B cell (primary cell): ENCODE measurements around the gene SP3. TPM values are rescaled to one million over a fixed set of nuclear protein-coding genes. Genes with fewer than 3 reads are reported as not detected.

Source experiments
- ATAC-seq: fragments of 200-7000 bp; cut with Tn5 transposase; one replicate; pipeline ENCODE4 v1.10.0; 2021; ENCODE audit warnings: low read depth, mild to moderate bottlenecking, moderate number of reproducible peaks, moderate library complexity
- CTCF ChIA-PET: fragments of 350-600 bp; sonication (Branson Sonifier 250); formaldehyde crosslinking; loops from one replicate; lab custom pipeline; 2021; ENCODE audit warnings: antibody characterized with exemption, inconsistent platforms; lab: Charles Lee
- POLR2A ChIA-PET: fragments of 350-600 bp; sonication (Branson Sonifier 250); formaldehyde crosslinking; loops from one replicate; lab custom pipeline; 2021; ENCODE audit warnings: antibody characterized with exemption; lab: Charles Lee
- DNase-seq: peaks from one replicate; pipeline ENCODE4 v3.0.0; 2013
- H2AFZ ChIP-seq: 2 replicates; pipeline ENCODE4 v1.6.1; 2012; ENCODE audit warnings: mild to moderate bottlenecking, low read depth, low read length; ENCODE audit not compliant: insufficient read depth, poor library complexity, severe bottlenecking
- H3K27ac ChIP-seq, 2 donors: 1 replicate in 1 of 2; 2 replicates in 1 of 2; pipeline ENCODE4 v1.5.1; 2012 to 2013; ENCODE audit warnings: low read length in 2 of 2, mild to moderate bottlenecking in 2 of 2, moderate library complexity in 1 of 2
- H3K27me3 ChIP-seq, 4 experiments: fragments of 200-600 bp in 1 of 4; sonication (generic) in 1 of 4; replicated peaks in 1 of 4; 1 replicate in 2 of 4; 2 replicates in 2 of 4; pipeline versions ENCODE4 v1.6.1 to v1.7.0; 2013 to 2016; ENCODE audit warnings: low read length in 3 of 4, mild to moderate bottlenecking in 2 of 4, mixed read lengths in 1 of 4, moderate library complexity in 1 of 4; ENCODE audit not compliant: insufficient read depth in 4 of 4, control insufficient read depth in 3 of 4; ENCODE audit errors: control extremely low read depth in 1 of 4
- H3K36me3 ChIP-seq, 2 experiments: replicated peaks in 1 of 2; 1 replicate in 1 of 2; 2 replicates in 1 of 2; pipeline versions ENCODE4 v1.6.1 to v1.7.1; 2013; ENCODE audit warnings: low read length in 1 of 2; ENCODE audit not compliant: insufficient read depth in 2 of 2, control insufficient read depth in 1 of 2; ENCODE audit errors: control extremely low read depth in 1 of 2, extremely low read depth in 1 of 2
- H3K4me1 ChIP-seq, 2 donors: fragments of 200-600 bp in 1 of 2; sonication (generic) in 1 of 2; 1 replicate in 1 of 2; 2 replicates in 1 of 2; pipeline versions ENCODE4 v1.5.1 to v1.6.1; 2013 to 2017; ENCODE audit warnings: low read length in 2 of 2; ENCODE audit not compliant: control insufficient read depth in 2 of 2, insufficient read depth in 2 of 2
- H3K4me2 ChIP-seq: replicated peaks from 2 replicates; pipeline ENCODE3; 2012; ENCODE audit warnings: mild to moderate bottlenecking, low read depth, low read length; ENCODE audit not compliant: poor library complexity, severe bottlenecking
- H3K4me3 ChIP-seq, 5 experiments: fragments of 200-600 bp in 1 of 5; sonication (generic) in 1 of 5; 1 replicate in 3 of 5; 2 replicates in 2 of 5; pipeline versions ENCODE4 v1.5.1 to v1.7.0; 2011 to 2016; ENCODE audit warnings: low read length in 4 of 5, mild to moderate bottlenecking in 4 of 5, low read depth in 2 of 5, control low read depth in 1 of 5, moderate library complexity in 1 of 5; ENCODE audit not compliant: insufficient read depth in 1 of 5; ENCODE audit errors: control extremely low read depth in 1 of 5, extremely low read depth in 1 of 5
- H3K79me2 ChIP-seq: fragments of 200-600 bp; sonication (generic); one replicate; pipeline ENCODE4 v1.6.0; 2016; ENCODE audit warnings: low read length; ENCODE audit not compliant: control insufficient read depth, insufficient read depth
- H3K9ac ChIP-seq: fragments of 200-600 bp; sonication (generic); 2 replicates; pipeline ENCODE4 v1.6.1; 2017; ENCODE audit warnings: mild to moderate bottlenecking, low read length, moderate library complexity
- H3K9me3 ChIP-seq, 3 donors: one replicate each; pipeline versions ENCODE4 v1.6.1 to v1.7.1; 2013; ENCODE audit warnings: low read length in 2 of 3; ENCODE audit not compliant: control insufficient read depth in 2 of 3, insufficient read depth in 1 of 3; ENCODE audit errors: control extremely low read depth in 1 of 3
- H4K20me1 ChIP-seq: 2 replicates; pipeline ENCODE4 v1.6.0; 2012; ENCODE audit warnings: mild to moderate bottlenecking, low read length; ENCODE audit not compliant: insufficient read depth, control insufficient read depth, poor library complexity, severe bottlenecking
- H3K27ac Mint-ChIP-seq: one replicate; pipeline ENCODE4 v1.8.0; 2021; ENCODE audit warnings: mixed read lengths
- H3K27me3 Mint-ChIP-seq: one replicate; pipeline ENCODE4 v1.8.0; 2021; ENCODE audit warnings: mixed read lengths
- H3K4me1 Mint-ChIP-seq: one replicate; pipeline ENCODE4 v1.8.0; 2021; ENCODE audit warnings: mixed read lengths
- H3K4me3 Mint-ChIP-seq: one replicate; pipeline ENCODE4 v1.8.0; 2021; ENCODE audit warnings: mixed read lengths
- H3K9me3 Mint-ChIP-seq: one replicate; pipeline ENCODE4 v1.8.0; 2022; ENCODE audit warnings: mixed read lengths; ENCODE audit not compliant: insufficient read depth
- EZH2 ChIP-seq: IDR thresholded peaks from 2 replicates; pipeline ENCODE4 v1.6.1; 2012; ENCODE audit warnings: borderline replicate concordance, low read depth, mild to moderate bottlenecking, moderate library complexity, low read length; ENCODE audit not compliant: insufficient read depth, poor library complexity, severe bottlenecking
- WGBS: methylation state at CpG from one replicate; pipeline ENCODE4 v1.1.5; 2013; ENCODE audit warnings: missing lambda C conversion rate; ENCODE audit not compliant: insufficient coverage; 5-methylcytosine and 5-hydroxymethylcytosine counted together
- intact Hi-C: fragments of 100-400 bp; cut with micrococcal nuclease; formaldehyde crosslinking; loops from one replicate; pipeline ENCODE4 v1.10.0; 2022
- polyA plus RNA-seq: library from polyadenylated mRNA; depleted of rRNA; stranded (reverse); fragments of >200 nt; gene quantifications from 2 replicates; pipeline ENCODE4 v1.2.3, GENCODE V29; 2012
- total RNA-seq, 2 donors: library from RNA; stranded (reverse); fragments of 120-200 nt in 1 of 2; gene quantifications; 1 replicate in 1 of 2; 2 replicates in 1 of 2; pipeline versions ENCODE4 v1.2.3 to v1.2.4, GENCODE V29; 2013 to 2022
- TF ChIP-seq, protein P1 (sequence below): fragments of 200-600 bp; IDR thresholded peaks from one replicate; pipeline ENCODE4 v1.8.0; 2022; ENCODE audit warnings: antibody characterized with exemption, mild to moderate bottlenecking

Gene SP3
- total and polyA plus RNA-seq, 2 donors (not counting 1 experiment from before 2014, with no cell fraction given): 31.9 to 152 TPM

DNA sequence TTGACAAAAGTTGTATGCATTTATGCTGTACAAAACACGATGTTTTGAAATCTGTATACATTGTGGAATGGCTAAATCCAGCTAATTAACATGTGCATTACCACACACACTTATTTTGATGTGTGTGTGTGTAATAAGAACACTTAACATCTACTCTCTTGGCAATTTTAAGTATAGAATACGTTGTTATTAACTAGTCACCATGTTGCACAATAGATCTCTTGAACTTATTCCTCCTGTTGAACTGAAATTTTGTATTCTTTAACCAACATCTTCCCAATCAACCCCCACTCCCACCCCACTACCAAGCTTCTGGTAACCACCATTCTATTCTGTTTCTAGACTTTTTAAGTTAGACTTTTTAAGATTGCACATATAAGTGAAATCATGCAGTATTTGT is 16.3 kb upstream of the SP3 start:
- H3K4me1 Mint-ChIP-seq: no peaks in the 10 kb centered on the region
- no peaks in the 10 kb centered on the region for H3K36me3 ChIP-seq
- no peaks in the 10 kb centered on the region for H4K20me1 ChIP-seq
- no peaks in the 10 kb centered on the region for H3K9me3 ChIP-seq
- no peaks in the 10 kb centered on the region for H3K4me1 ChIP-seq
- H3K27ac ChIP-seq: no peak overlapping the region
- no peak for ATAC-seq
- H3K27me3 Mint-ChIP-seq: no peaks in the 10 kb centered on the region
- no peaks in the 10 kb centered on the region for H3K9me3 Mint-ChIP-seq
- H3K4me2 ChIP-seq: no peak overlapping the region
- intact Hi-C loops: no loop called here
- 100% methylated on average over 1 of the region's 2 CpGs for WGBS
- no peak overlapping the region for H3K27ac Mint-ChIP-seq
- ChIA-PET POLR2A (interaction anchor here (0.6 kb wide), 1 partner anchor 85 kb away, joined by 6 read pairs; no protein-coding TSS in a partner anchor), CTCF (interaction anchor here (1.2 kb wide), 1 partner anchor 9 kb away, joined by 7 read pairs; no protein-coding TSS in a partner anchor)
- no peak overlapping the region for H3K4me3 Mint-ChIP-seq
- H3K27me3 ChIP-seq: no peaks in the 10 kb centered on the region
- TF ChIP-seq, protein P1, sequence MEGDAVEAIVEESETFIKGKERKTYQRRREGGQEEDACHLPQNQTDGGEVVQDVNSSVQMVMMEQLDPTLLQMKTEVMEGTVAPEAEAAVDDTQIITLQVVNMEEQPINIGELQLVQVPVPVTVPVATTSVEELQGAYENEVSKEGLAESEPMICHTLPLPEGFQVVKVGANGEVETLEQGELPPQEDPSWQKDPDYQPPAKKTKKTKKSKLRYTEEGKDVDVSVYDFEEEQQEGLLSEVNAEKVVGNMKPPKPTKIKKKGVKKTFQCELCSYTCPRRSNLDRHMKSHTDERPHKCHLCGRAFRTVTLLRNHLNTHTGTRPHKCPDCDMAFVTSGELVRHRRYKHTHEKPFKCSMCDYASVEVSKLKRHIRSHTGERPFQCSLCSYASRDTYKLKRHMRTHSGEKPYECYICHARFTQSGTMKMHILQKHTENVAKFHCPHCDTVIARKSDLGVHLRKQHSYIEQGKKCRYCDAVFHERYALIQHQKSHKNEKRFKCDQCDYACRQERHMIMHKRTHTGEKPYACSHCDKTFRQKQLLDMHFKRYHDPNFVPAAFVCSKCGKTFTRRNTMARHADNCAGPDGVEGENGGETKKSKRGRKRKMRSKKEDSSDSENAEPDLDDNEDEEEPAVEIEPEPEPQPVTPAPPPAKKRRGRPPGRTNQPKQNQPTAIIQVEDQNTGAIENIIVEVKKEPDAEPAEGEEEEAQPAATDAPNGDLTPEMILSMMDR: no peak
- TF ChIP-seq EZH2: no peak
- H3K4me3 ChIP-seq: no peak overlapping the region
- no peak overlapping the region for H2AFZ ChIP-seq
- H3K9ac ChIP-seq: no peak overlapping the region
- DNase-seq: no peak
- H3K79me2 ChIP-seq: no peaks in the 10 kb centered on the region

DNA sequence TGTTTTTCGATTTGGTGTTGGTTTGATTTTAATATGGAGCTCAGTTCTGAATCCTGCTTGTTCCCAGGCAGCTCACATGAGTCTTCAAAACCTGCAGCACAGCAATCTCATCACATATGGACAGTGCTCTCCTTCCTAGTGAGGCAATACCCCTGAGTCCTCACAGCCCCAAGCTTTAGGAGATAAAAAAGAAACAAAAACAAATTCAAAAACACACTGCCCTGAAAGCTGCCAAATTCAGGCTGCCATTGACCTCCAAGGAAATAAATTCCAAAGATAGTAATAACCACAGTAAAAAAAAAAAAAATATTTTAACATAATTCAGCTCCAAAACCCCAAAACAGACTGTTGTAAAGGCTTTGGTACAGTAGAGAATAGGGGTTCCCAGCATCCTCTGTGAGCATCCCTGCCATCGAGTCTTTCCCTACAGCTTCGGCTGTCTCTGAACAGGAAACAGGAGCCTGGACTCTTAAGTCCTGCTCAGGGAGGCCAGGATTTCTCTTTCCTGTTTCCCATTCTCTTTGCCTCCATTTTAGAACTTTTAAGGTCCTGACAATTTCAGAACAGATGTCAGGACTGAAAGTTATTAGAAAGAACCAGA is 14.7 kb upstream of the SP3 start:
- 95% methylated on average over 2 of the region's 3 CpGs for WGBS
- no peak overlapping the region for H3K4me3 Mint-ChIP-seq
- TF ChIP-seq EZH2: no peak
- TF ChIP-seq, protein P1: no peak
- ChIA-PET CTCF (no interaction called here), POLR2A (no interaction called here)
- H3K9me3 Mint-ChIP-seq: no peaks in the 10 kb centered on the region
- Histone ChIP-seq H3K27ac (no peak overlapping the region), H2AFZ (no peak overlapping the region), H3K36me3 (no peaks in the 10 kb centered on the region), H4K20me1 (no peaks in the 10 kb centered on the region), H3K9ac (no peak overlapping the region), H3K79me2 (no peaks in the 10 kb centered on the region), H3K9me3 (no peaks in the 10 kb centered on the region), H3K4me1 (no peaks in the 10 kb centered on the region), H3K4me3 (no peak overlapping the region), H3K27me3 (no peaks in the 10 kb centered on the region), H3K4me2 (no peak overlapping the region)
- H3K27me3 Mint-ChIP-seq: peaks cover 3% of the 10 kb centered on the region
- ATAC-seq (no peak), DNase-seq (no peak)
- no peak overlapping the region for H3K27ac Mint-ChIP-seq
- H3K4me1 Mint-ChIP-seq: no peaks in the 10 kb centered on the region
- intact Hi-C loops: no loop called here
